GM12878 (cell line): ENCODE measurements around the gene ASMTL.

Experiments used
- CHD4 ChIP-seq: fragments of 200-600 bp; sonication (generic); IDR thresholded peaks from 2 replicates; pipeline ENCODE4 v1.6.1; 2016; ENCODE audit warnings: mild to moderate bottlenecking
- CTCF ChIP-seq, 3 experiments: IDR thresholded peaks in 2 of 3; conservative IDR thresholded peaks in 1 of 3; 2 replicates each; pipeline ENCODE4 v1.5.1; 2011; ENCODE audit warnings: low read depth in 3 of 3, low read length in 3 of 3, mild to moderate bottlenecking in 3 of 3, control low read depth in 2 of 3, moderate library complexity in 2 of 3, inconsistent platforms in 1 of 3, mixed read lengths in 1 of 3; ENCODE audit not compliant: control insufficient read depth in 2 of 3, insufficient read depth in 1 of 3; ENCODE audit errors: extremely low read depth in 1 of 3
- NFYA ChIP-seq: IDR thresholded peaks from 2 replicates; pipeline ENCODE4 v1.6.1; 2011; ENCODE audit warnings: low read depth, mild to moderate bottlenecking, low read length, improper control_type of control experiment, borderline replicate concordance
- POLR2AphosphoS2 ChIP-seq: IDR thresholded peaks from 2 replicates; pipeline ENCODE4 v1.6.1; 2011; ENCODE audit warnings: low read depth, mild to moderate bottlenecking, low read length, improper control_type of control experiment, moderate library complexity
- RAD21 ChIP-seq: IDR thresholded peaks from 2 replicates; pipeline ENCODE4 v1.6.1; 2011; ENCODE audit warnings: mild to moderate bottlenecking, low read depth, low read length, moderate library complexity; ENCODE audit not compliant: insufficient read depth
- ZBTB33 ChIP-seq: fragments of 450-650 bp; IDR thresholded peaks from 2 replicates; pipeline ENCODE4 v1.6.1; 2017; ENCODE audit warnings: mild to moderate bottlenecking

- TF ChIP-seq RAD21 = no peak
- TF ChIP-seq POLR2AphosphoS2 = no peak
- TF ChIP-seq ZBTB33 = no peak
- no peak for TF ChIP-seq NFYA
- no peak for TF ChIP-seq CTCF (IDR thresholded peaks at IDR 0.05 in 2 of 3, conservative IDR thresholded peaks at IDR 0.05 in 1 of 3; ENCODE audit: control insufficient read depth in 2 of 3, extremely low read depth in 1 of 3, insufficient read depth in 1 of 3, low read depth in 3 of 3, low read length in 3 of 3)
- no peak for TF ChIP-seq CHD4
Measured at GRCh38 chrX:1397001-1397400, 55.7 kb downstream of the ASMTL start.
